UCSD-AML1 (cell line): ENCODE data around the gene TUBA1C.
"Not testable (repeated sequence)": the region's sequence is repeated elsewhere in the genome, so short reads cannot be mapped to it uniquely, and the experiment has no call there.

Source experiments
- DNase-seq: peaks from one replicate; lab custom pipeline; 2025; ENCODE audit not compliant: unreplicated experiment; lab: John Stamatoyannopoulos, UW

Gene TUBA1C

DNA sequence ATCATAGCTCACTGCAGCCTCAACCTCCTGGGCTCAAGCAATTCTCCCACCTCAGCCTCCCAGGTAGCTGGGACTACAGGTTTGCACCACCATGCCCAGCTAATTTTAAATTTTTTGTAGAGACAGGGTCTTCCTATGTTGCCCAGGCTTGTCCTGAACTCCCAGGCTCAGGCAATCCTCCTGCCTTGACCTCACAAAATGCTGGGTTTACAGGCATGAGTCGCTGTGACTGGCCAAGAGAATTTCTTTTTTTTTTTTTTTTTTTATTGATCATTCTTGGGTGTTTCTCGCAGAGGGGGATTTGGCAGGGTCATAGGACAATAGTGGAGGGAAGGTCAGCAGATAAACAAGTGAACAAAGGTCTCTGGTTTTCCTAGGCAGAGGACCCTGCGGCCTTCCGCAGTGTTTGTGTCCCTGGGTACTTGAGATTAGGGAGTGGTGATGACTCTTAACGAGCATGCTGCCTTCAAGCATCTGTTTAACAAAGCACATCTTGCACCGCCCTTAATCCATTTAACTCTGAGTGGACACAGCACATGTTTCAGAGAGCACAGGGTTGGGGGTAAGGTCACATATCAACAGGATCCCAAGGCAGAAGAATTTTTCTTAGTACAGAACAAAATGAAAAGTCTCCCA is 18.0 kb downstream of the TUBA1C start:
- DNase-seq, result not testable (repeated sequence)

GRCh38 chr12:49283541-49284429 is 18.9 kb downstream of the TUBA1C start:
- DNase-seq, result no peak

- no peak for DNase-seq
Measured at GRCh38 chr12:49284672-49285071, 19.8 kb downstream of the TUBA1C start.

DNA sequence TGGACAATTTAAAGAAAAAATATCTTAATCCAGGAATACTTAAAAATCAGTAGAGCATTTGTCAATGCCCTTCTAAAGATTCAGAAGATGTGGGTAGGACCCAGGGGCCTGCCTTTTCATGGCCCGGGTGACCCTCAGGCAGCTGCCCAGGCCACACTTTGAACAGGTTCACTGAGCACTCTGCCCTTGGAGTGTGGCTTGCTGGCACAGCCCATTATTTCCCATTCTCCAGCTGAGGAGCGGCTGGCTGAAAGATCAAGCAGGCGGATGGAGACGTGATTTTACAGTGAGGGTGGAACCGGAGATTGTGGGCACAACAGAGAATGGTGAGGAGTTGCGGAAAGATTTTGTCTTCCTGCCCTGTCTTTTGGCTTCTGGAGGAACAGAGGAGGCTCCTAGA is 23.0 kb downstream of the TUBA1C start:
- DNase-seq, result no peak

- peak; percentile 39 for DNase-seq
Measured at GRCh38 chr12:49288412-49288853, 23.6 kb downstream of the TUBA1C start.

- no peak for DNase-seq
Measured at GRCh38 chr12:49288922-49289555, 24.2 kb downstream of the TUBA1C start.

- no peak for DNase-seq
Measured at GRCh38 chr12:49292729-49293055, 27.8 kb downstream of the TUBA1C start.

DNA sequence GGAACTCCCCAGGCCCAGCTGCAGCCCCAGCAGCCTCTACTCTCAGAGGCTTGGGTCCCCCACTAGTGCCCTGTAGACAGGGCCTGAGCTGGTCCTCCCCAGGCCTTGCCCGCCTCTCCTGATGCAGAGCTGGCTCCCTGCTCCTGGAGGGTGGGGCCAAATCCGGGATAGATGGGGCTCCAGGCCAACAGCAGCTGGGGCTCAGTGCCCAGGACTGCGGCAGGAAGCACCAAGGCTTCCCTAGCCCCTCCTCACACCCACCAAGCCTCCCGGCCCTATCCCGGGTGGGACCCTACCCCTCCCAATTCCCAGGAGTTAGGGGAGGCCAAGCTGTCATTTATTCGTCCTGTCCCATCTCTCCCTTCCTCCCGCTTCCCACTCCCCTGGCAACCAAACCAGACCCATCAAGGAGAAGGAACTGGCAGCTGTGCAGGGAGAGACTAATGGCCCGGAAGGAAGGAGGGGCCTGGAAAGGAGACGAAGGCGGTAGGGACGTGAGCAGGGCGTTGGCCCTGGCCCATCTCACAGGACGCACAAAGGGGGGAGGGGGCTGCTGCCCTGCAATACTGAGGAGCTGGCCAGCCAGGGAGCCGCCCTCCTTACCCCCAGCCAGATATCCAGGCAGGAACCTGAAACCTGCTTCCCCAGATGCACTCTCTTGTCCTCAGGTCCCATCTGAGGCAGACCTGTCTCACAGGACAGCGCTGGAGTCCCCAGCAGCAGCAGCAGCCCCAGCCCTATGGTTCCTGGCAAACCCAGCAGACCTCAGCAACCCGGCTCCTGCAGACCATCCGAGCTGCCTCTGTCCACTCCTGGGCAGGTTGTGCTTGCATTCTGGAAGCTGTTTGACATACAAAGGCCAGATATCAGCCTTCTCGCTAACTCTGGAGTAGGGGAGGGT is 28.4 kb downstream of the TUBA1C start:
- no peak for DNase-seq

GRCh38 chr12:49294086-49294803 is 29.4 kb downstream of the TUBA1C start:
- DNase-seq, result no peak

DNA sequence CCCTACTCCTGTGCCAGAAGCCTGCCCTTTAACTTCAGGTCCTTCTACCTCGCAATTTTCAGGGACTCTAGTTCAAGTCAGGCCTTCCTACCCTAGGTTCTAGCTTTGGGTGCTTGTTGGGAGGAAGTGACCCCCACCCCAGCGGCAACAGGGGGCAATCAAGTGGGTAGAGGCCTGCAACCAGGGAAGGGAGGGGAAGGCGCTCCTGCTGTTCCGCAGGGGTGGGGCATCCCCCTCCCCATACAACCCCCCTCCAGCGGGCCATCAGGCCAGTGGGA is 29.9 kb downstream of the TUBA1C start:
- DNase-seq, result no peak

- DNase-seq, result no peak
Measured at GRCh38 chr12:49295082-49295936, 30.4 kb downstream of the TUBA1C start, which contains the start of gene PRPH. PRPH (plus strand) TSS chr12:49295147; CDS start chr12:49295201, 54 bp downstream.

DNA sequence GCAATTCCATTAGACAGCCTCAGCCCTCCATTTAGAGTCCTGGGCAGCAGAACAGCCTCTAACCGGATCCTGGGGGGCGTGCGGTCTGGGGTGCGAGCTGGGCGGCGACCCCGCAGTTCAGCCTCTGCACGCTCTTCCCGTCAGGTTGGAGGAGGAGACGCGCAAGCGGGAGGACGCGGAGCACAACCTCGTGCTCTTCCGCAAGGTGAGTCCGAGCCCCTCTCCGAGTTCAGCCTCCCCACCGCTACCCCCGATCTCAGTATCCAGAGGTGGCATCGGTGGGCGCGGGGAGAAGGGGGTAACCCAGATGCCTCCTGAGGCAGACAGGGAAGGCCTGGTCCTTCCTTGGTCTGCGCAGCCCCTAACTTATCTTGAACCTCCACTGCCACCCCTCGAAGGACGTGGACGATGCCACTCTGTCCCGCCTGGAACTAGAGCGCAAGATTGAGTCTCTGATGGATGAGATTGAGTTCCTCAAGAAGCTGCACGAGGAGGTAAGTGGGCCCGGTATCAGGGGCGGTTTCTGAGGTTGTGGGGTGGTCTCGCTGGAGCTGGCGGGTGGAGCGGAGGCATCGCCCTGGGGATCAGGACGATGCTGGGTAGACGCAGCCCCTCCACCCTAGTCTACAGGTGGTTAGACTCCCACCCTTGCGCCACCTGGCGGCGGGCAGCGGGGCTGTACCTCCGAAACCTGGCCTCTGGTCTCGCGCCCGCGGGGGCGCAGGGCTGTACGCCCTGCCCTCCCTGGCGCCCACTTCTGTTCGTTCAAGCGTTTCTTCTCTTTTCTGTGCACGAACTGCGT is 31.4 kb downstream of the TUBA1C start:
- peak; percentile 45 for DNase-seq

DNA sequence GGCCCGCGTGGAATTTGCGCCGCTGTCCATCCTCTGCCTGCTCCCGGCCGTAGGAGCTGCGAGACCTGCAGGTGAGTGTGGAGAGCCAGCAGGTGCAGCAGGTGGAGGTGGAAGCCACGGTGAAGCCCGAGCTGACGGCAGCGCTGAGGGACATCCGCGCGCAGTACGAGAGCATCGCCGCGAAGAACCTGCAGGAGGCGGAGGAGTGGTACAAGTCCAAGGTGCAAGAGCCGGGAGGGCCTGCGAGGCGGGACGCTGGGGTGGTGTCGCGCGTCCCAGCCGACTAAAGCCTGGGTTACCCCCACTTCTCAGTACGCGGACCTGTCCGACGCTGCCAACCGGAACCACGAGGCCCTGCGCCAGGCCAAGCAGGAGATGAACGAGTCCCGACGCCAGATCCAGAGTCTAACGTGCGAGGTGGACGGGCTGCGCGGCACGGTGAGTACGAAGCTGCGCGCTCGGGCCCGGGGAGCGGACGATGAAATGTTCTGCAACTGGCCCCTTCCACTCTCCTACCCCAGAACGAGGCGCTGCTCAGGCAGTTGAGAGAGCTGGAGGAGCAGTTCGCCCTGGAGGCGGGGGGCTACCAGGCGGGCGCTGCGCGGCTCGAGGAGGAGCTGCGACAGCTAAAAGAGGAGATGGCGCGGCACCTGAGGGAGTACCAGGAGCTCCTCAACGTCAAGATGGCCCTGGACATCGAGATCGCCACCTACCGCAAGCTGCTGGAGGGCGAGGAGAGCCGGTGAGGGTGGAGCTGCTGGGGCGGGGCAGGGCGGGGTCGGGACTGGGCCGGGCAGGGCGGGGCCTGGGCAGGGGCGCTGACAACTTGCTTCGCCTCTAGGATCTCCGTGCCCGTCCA is 32.2 kb downstream of the TUBA1C start:
- peak; percentile 66 for DNase-seq

DNA sequence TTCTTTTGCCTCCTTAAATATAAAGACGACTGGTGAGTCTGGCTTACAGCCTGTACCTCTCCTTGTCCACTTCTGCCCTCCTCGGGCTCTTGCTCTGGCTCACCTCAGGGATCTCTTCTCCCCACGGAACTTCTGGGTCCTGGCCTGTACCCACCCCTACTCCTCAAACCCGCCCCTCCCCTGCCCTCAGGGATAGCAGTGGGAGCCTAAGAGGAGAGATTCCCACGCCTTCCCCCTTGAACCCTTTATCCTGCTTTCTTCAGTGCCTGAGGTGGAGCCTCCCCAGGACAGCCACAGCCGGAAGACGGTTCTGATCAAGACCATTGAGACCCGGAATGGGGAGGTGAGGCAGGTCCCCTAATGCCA is 32.8 kb downstream of the TUBA1C start:
- no peak for DNase-seq

- DNase-seq, result no peak
Measured at GRCh38 chr12:49298160-49298559, 33.3 kb downstream of the TUBA1C start.

DNA sequence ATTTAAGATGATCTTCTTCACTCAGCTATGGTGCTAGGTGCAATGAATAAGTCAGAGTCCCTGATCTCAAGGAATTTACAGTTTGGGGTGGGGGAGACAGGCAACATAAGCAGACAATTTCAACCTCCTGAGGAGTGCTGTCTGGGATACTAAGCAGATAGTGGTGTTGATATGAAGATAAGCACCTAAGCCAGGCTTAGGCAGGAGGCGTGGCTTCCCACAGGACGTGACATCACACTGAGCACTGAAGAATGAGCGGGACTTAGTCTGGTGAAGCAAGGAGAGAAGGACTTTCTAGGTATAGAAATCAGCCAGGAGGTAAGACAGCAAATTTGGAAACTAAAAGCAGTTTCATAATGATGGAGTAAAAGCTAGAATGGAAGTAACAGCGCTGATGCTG is 36.9 kb downstream of the TUBA1C start:
- no peak for DNase-seq

DNA sequence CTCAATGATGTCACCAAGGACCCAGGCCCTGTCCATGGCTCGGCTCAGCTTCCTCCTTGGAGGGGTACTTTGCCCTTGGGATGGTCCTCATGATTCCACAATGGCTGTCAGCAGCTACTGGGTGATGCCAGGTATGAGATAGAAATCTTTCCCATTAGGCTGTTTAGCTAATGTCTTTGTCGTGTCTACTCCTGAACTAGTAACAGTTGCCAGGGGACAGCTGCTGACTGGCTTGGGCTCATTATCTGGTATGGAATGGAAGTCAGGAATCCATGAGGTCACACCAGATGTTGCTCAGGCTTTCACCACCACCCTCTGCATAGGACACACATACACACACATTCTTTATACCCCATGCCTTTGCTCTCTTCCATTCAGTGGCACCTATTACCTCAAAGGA is 39.3 kb downstream of the TUBA1C start:
- no peak for DNase-seq
